Measurements from ENCODE around the gene ALOX15.

DNA sequence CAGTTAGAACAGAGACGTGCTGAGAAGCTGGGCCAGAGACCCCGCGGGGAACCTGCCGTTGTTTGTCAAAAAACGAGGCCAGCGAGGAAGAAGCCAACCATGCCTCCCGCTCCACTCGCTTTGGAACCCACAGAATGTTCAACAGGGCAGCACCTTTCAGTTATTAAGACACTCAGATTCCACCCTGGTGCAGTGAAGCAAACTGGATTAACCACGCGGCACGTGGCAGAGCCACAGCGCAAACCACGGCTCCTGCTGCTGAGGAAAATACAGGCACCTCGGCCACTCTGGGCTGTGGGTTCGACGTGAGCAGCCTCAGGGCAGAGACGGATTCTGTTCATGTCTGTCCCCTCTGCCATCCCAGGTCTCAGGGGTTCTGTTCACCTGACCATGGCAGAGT lies 24.4 kb downstream of the ALOX15 start:
- TF ChIP-seq, protein P1, sequence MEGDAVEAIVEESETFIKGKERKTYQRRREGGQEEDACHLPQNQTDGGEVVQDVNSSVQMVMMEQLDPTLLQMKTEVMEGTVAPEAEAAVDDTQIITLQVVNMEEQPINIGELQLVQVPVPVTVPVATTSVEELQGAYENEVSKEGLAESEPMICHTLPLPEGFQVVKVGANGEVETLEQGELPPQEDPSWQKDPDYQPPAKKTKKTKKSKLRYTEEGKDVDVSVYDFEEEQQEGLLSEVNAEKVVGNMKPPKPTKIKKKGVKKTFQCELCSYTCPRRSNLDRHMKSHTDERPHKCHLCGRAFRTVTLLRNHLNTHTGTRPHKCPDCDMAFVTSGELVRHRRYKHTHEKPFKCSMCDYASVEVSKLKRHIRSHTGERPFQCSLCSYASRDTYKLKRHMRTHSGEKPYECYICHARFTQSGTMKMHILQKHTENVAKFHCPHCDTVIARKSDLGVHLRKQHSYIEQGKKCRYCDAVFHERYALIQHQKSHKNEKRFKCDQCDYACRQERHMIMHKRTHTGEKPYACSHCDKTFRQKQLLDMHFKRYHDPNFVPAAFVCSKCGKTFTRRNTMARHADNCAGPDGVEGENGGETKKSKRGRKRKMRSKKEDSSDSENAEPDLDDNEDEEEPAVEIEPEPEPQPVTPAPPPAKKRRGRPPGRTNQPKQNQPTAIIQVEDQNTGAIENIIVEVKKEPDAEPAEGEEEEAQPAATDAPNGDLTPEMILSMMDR (IDR thresholded peaks at IDR 0.05): no peak
- no peak for TF ChIP-seq EP300 (IDR thresholded peaks at IDR 0.05)
- no peak for TF ChIP-seq POLR2A (IDR thresholded peaks at IDR 0.05; ENCODE audit: low read depth)
- no peak for TF ChIP-seq POLR2AphosphoS5 (IDR thresholded peaks at IDR 0.05)

Data from esophagus muscularis mucosa (tissue), 4 donors.